GM15510 (cell line): ENCODE measurements around the gene NR3C1.

Experiments used
- POLR2A ChIP-seq: IDR thresholded peaks from 3 replicates; pipeline ENCODE4 v1.6.1; 2011; ENCODE audit warnings: borderline replicate concordance; ENCODE audit not compliant: insufficient read length; ENCODE audit errors: extremely low read depth

The NR3C1 gene

GRCh38 chr5:143372187-143372829 is 31.2 kb downstream of the NR3C1 start:
- no peak for TF ChIP-seq POLR2A

- TF ChIP-seq POLR2A: no peak
Observed at GRCh38 chr5:143370440-143370839, 33.0 kb downstream of the NR3C1 start.

- TF ChIP-seq POLR2A: no peak
Observed at GRCh38 chr5:143364061-143364460, 39.4 kb downstream of the NR3C1 start.

- no peak for TF ChIP-seq POLR2A
Observed at GRCh38 chr5:143362664-143363227, 40.7 kb downstream of the NR3C1 start.

- TF ChIP-seq POLR2A: no peak
Observed at GRCh38 chr5:143361438-143361837, 42.0 kb downstream of the NR3C1 start.

GRCh38 chr5:143360755-143361154 is 42.7 kb downstream of the NR3C1 start:
- no peak for TF ChIP-seq POLR2A

GRCh38 chr5:143359869-143360268 is 43.6 kb downstream of the NR3C1 start:
- no peak for TF ChIP-seq POLR2A

- TF ChIP-seq POLR2A: no peak
Observed at GRCh38 chr5:143356855-143357583, 46.5 kb downstream of the NR3C1 start.

- no peak for TF ChIP-seq POLR2A
Observed at GRCh38 chr5:143355710-143356109, 47.8 kb downstream of the NR3C1 start.

GRCh38 chr5:143354025-143354424 is 49.5 kb downstream of the NR3C1 start:
- no peak for TF ChIP-seq POLR2A

GRCh38 chr5:143352691-143353090 is 50.8 kb downstream of the NR3C1 start:
- no peak for TF ChIP-seq POLR2A

GRCh38 chr5:143350751-143351602 is 52.5 kb downstream of the NR3C1 start:
- TF ChIP-seq POLR2A: no peak

- no peak for TF ChIP-seq POLR2A
Observed at GRCh38 chr5:143350341-143350740, 53.1 kb downstream of the NR3C1 start.

- TF ChIP-seq POLR2A: no peak
Observed at GRCh38 chr5:143349177-143349576, 54.3 kb downstream of the NR3C1 start.
